Smooth muscle cell (in vitro differentiated cells): Measurements from ENCODE around the gene NAPSA. TPM values are rescaled to one million over a fixed set of nuclear protein-coding genes. Genes with fewer than 3 reads are reported as not detected.
"Not testable (repeated sequence)": the region's sequence is repeated elsewhere in the genome, so short reads cannot be mapped to it uniquely, and the experiment has no call there.

Experiments used
- DNase-seq: peaks from one replicate; lab custom pipeline; 2025; ENCODE audit not compliant: unreplicated experiment; lab: John Stamatoyannopoulos, UW
- H2AFZ ChIP-seq: fragments of 200-600 bp; sonication (generic); 2 replicates; pipeline ENCODE4 v1.6.0; 2016; ENCODE audit warnings: antibody characterized with exemption, low read depth, mild to moderate bottlenecking
- H3F3A ChIP-seq: fragments of 200-600 bp; sonication (generic); 2 replicates; pipeline ENCODE4 v1.6.0; 2017; ENCODE audit warnings: antibody characterized with exemption, low read depth
- H3K27ac ChIP-seq: fragments of 200-600 bp; sonication (generic); 2 replicates; pipeline ENCODE4 v1.5.1; 2016; ENCODE audit warnings: low read depth, mild to moderate bottlenecking
- H3K27me3 ChIP-seq: fragments of 200-600 bp; sonication (generic); 2 replicates; pipeline ENCODE4 v1.6.1; 2016; ENCODE audit warnings: low read depth, mild to moderate bottlenecking
- H3K36me3 ChIP-seq: fragments of 200-600 bp; sonication (generic); 2 replicates; pipeline ENCODE4 v1.5.1; 2016; ENCODE audit warnings: low read depth
- H3K4me1 ChIP-seq: fragments of 200-600 bp; sonication (generic); 2 replicates; pipeline ENCODE4 v1.5.1; 2016; ENCODE audit warnings: low read depth
- H3K4me2 ChIP-seq: fragments of 200-600 bp; sonication (generic); 2 replicates; pipeline ENCODE4 v1.6.0; 2016; ENCODE audit warnings: mild to moderate bottlenecking
- H3K4me3 ChIP-seq: fragments of 200-600 bp; sonication (generic); 2 replicates; pipeline ENCODE4 v1.5.1; 2016; ENCODE audit warnings: mild to moderate bottlenecking
- H3K79me2 ChIP-seq: fragments of 200-600 bp; sonication (generic); 2 replicates; pipeline ENCODE4 v1.6.0; 2016; ENCODE audit warnings: low read depth, mild to moderate bottlenecking
- H3K9ac ChIP-seq: fragments of 200-600 bp; sonication (generic); 2 replicates; pipeline ENCODE4 v1.6.0; 2016; ENCODE audit warnings: low read depth
- H3K9me3 ChIP-seq: fragments of 200-600 bp; sonication (generic); replicated peaks from 2 replicates; pipeline ENCODE4 v1.5.1; 2016; ENCODE audit warnings: low read depth
- H4K20me1 ChIP-seq: fragments of 200-600 bp; sonication (generic); 2 replicates; pipeline ENCODE4 v1.6.0; 2016; ENCODE audit warnings: low read depth
- WGBS: methylation state at CpG from one replicate; pipeline ENCODE4 v1.1.7; 2016; ENCODE audit warnings: low lambda C conversion rate; 5-methylcytosine and 5-hydroxymethylcytosine counted together
- polyA plus RNA-seq: library from polyadenylated mRNA; unstranded; fragments of >200 nt; fragmentation: Nextera tagmentation; extraction: Ambion mirVana; gene quantifications from 2 replicates; pipeline ENCODE4 v1.2.1, GENCODE V29; 2016
- total RNA-seq: library from RNA; depleted of rRNA; stranded (reverse); fragments of >200 nt; gene quantifications from 2 replicates; pipeline ENCODE4 v1.2.3, GENCODE V29; 2014
- TF ChIP-seq, protein P1 (sequence below): fragments of 200-600 bp; sonication (generic); IDR thresholded peaks from 2 replicates; pipeline ENCODE4 v1.5.1; 2017; ENCODE audit warnings: borderline replicate concordance, mild to moderate bottlenecking, antibody characterized with exemption; ENCODE audit not compliant: insufficient read depth, poor library complexity, severe bottlenecking

Gene NAPSA
- total and polyA plus RNA-seq, 2 experiments from 2014 or later: 0.27 to 0.65 TPM

DNA sequence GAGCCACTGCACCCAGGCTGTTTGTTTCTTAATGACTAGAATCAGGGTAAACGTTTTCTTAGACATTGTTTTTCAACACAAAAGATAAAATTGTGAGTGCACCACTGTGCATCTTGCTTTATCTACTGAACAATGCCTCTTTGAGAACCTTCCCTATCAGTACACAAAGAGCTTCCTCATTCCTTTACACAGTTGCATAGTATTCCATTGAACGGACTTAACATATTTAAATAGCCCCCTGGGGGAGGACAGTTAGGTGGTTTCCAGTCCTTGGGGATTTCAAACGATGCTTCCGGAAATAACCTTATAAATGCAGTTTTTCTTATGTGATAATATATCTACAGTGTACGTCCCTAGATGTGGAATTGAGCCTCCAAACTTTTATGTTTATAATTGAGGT lies 27.3 kb upstream of the NAPSA start:
- Histone ChIP-seq H3K27me3 (no peaks in the 10 kb centered on the region), H3K36me3 (no peaks in the 10 kb centered on the region), H2AFZ (no peak overlapping the region), H3K79me2 (peaks cover 25% of the 10 kb centered on the region), H3K4me2 (no peak overlapping the region), H3K9ac (no peak overlapping the region), H4K20me1 (no peaks in the 10 kb centered on the region), H3K4me1 (no peaks in the 10 kb centered on the region), H3K4me3 (no peak overlapping the region), H3K9me3 (no peaks in the 10 kb centered on the region), H3K27ac (no peak overlapping the region), H3F3A (no peaks in the 10 kb centered on the region)
- TF ChIP-seq, protein P1, sequence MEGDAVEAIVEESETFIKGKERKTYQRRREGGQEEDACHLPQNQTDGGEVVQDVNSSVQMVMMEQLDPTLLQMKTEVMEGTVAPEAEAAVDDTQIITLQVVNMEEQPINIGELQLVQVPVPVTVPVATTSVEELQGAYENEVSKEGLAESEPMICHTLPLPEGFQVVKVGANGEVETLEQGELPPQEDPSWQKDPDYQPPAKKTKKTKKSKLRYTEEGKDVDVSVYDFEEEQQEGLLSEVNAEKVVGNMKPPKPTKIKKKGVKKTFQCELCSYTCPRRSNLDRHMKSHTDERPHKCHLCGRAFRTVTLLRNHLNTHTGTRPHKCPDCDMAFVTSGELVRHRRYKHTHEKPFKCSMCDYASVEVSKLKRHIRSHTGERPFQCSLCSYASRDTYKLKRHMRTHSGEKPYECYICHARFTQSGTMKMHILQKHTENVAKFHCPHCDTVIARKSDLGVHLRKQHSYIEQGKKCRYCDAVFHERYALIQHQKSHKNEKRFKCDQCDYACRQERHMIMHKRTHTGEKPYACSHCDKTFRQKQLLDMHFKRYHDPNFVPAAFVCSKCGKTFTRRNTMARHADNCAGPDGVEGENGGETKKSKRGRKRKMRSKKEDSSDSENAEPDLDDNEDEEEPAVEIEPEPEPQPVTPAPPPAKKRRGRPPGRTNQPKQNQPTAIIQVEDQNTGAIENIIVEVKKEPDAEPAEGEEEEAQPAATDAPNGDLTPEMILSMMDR: no peak
- 98% methylated on average over 5 of the region's 5 CpGs for WGBS
- no peak for DNase-seq

- H2AFZ ChIP-seq, H3K9me3 ChIP-seq: not testable (repeated sequence)
- WGBS: 98% methylated on average over 23 of the region's 23 CpGs
Measured at GRCh38 chr19:50390952-50391351, 25.5 kb upstream of the NAPSA start.

DNA sequence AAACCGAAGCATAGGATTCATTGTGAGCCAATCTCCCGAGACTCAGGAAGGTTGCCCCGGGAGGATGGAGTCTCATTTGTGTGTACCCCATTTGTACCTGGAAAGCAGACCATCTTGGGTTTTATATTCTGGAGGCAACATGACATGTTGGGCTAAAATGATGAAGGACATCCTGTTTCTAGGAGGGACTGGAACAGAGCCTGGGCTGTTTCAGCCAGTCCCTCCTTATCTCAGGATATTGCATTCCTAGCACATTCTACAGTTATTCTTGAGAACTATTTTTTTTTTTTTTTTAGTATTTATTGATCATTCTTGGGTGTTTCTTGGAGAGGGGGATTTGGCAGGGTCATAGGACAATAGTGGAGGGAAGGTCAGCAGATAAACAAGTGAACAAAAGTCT lies 24.9 kb upstream of the NAPSA start:
- peaks cover 39% of the 10 kb centered on the region for H3K79me2 ChIP-seq
- H4K20me1 ChIP-seq, H2AFZ ChIP-seq, H3K4me3 ChIP-seq, H3K9ac ChIP-seq, H3F3A ChIP-seq, H3K9me3 ChIP-seq, H3K4me2 ChIP-seq, H3K36me3 ChIP-seq, H3K27ac ChIP-seq, H3K4me1 ChIP-seq, H3K27me3 ChIP-seq, DNase-seq: not testable (repeated sequence)
- WGBS: 94% methylated on average over 3 of the region's 3 CpGs

More at GRCh38 chr19:50390952-50391351, 25.5 kb upstream of the NAPSA start:
- H3K27me3 ChIP-seq, H3F3A ChIP-seq, H3K4me1 ChIP-seq, H3K4me3 ChIP-seq, H3K4me2 ChIP-seq, DNase-seq, H3K9ac ChIP-seq, H3K36me3 ChIP-seq, H3K27ac ChIP-seq, H4K20me1 ChIP-seq: not testable (repeated sequence)
- peaks cover 33% of the 10 kb centered on the region for H3K79me2 ChIP-seq

DNA sequence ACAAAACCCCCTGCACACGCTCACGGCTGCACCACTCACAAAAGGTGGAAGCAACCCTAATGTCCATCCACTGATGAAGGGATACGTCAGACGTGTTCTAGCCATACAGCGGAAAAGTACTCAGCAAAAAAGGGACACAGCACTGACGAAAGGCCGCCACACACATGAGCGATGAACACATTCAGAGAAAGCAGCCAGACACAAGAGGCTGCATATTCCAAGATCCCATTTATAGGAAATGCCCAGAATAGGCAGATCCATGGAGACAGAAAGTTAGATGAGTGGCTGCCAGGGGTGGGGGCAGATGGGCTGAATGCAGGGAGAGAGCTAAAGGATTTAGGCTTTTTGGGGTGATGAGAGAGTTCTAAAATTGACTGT lies 22.4 kb upstream of the NAPSA start:
- H3K9ac ChIP-seq: no peak overlapping the region
- TF ChIP-seq, protein P1: no peak
- no peak overlapping the region for H3K27ac ChIP-seq
- H3K79me2 ChIP-seq: peaks cover 31% of the 10 kb centered on the region
- no peak overlapping the region for H2AFZ ChIP-seq
- no peak overlapping the region for H3K4me2 ChIP-seq
- 98% methylated on average over 8 of the region's 8 CpGs for WGBS
- no peaks in the 10 kb centered on the region for H3K9me3 ChIP-seq
- no peak overlapping the region for H3K4me3 ChIP-seq
- H3K4me1 ChIP-seq: no peaks in the 10 kb centered on the region
- no peak for DNase-seq
- no peaks in the 10 kb centered on the region for H4K20me1 ChIP-seq
- no peaks in the 10 kb centered on the region for H3K36me3 ChIP-seq
- no peaks in the 10 kb centered on the region for H3K27me3 ChIP-seq
- H3F3A ChIP-seq: peaks cover 5% of the 10 kb centered on the region

GRCh38 chr19:50387176-50387867 lies 21.9 kb upstream of the NAPSA start:
- H3K79me2 ChIP-seq: peaks cover 27% of the 10 kb centered on the region
- 93% methylated on average over 21 of the region's 21 CpGs for WGBS
- no peak overlapping the region for H3K27ac ChIP-seq

More at GRCh38 chr19:50387176-50387867, 21.9 kb upstream of the NAPSA start:
- Histone ChIP-seq H3K36me3 (no peaks in the 10 kb centered on the region), H2AFZ (no peak overlapping the region), H3K4me1 (no peaks in the 10 kb centered on the region), H4K20me1 (no peaks in the 10 kb centered on the region), H3K9ac (no peak overlapping the region), H3K4me3 (no peak overlapping the region), H3K4me2 (no peak overlapping the region), H3F3A (peaks cover 5% of the 10 kb centered on the region), H3K27me3 (no peaks in the 10 kb centered on the region), H3K9me3 (no peaks in the 10 kb centered on the region)
- no peak for DNase-seq
- TF ChIP-seq, protein P1: no peak
